Mucosa of rectum (tissue), 2 donors: ENCODE data around the gene ZBTB7B.

ENCODE experiments used
- H3K27ac ChIP-seq, 2 donors: one replicate each; pipeline ENCODE4 v1.7.0; 2013; ENCODE audit warnings: inconsistent platforms in 2 of 2, low read depth in 2 of 2, low read length in 2 of 2
- H3K27me3 ChIP-seq, 2 donors: one replicate each; pipeline ENCODE4 v1.7.0; 2013; ENCODE audit warnings: low read length in 2 of 2; ENCODE audit not compliant: control insufficient read depth in 2 of 2, insufficient read depth in 2 of 2
- H3K36me3 ChIP-seq, 2 donors: one replicate each; pipeline ENCODE4 v1.7.0; 2013; ENCODE audit warnings: low read length in 2 of 2; ENCODE audit not compliant: control insufficient read depth in 2 of 2, insufficient read depth in 2 of 2
- H3K4me1 ChIP-seq, 2 donors: one replicate each; pipeline ENCODE4 v1.7.0; 2013; ENCODE audit warnings: low read length in 2 of 2, mild to moderate bottlenecking in 1 of 2; ENCODE audit not compliant: control insufficient read depth in 2 of 2, insufficient read depth in 2 of 2
- H3K4me3 ChIP-seq, 2 donors: one replicate each; pipeline ENCODE4 v1.7.0; 2013; ENCODE audit warnings: low read length in 2 of 2
- H3K9ac ChIP-seq, 2 donors: one replicate each; pipeline ENCODE4 v1.7.0; 2013; ENCODE audit warnings: low read length in 2 of 2, low read depth in 1 of 2, mild to moderate bottlenecking in 1 of 2
- H3K9me3 ChIP-seq, 2 donors: one replicate each; pipeline ENCODE4 v1.7.0; 2013; ENCODE audit warnings: low read length in 2 of 2; ENCODE audit not compliant: control insufficient read depth in 2 of 2
- donor health status: healthy.
- donor health status: Normal muscosa, but diverticular disease.

The ZBTB7B gene

GRCh38 chr1:155057788-155058211 is 55.2 kb downstream of the ZBTB7B start:
- Histone ChIP-seq H3K27me3 (no peaks in the 10 kb centered on the region), H3K4me3 (no peak overlapping the region), H3K9ac (no peak overlapping the region), H3K4me1 (peaks cover 18% of the 10 kb centered on the region in 2 donors), H3K27ac (no peak overlapping the region), H3K9me3 (no peaks in the 10 kb centered on the region), H3K36me3 (peaks cover 38 to 43% of the 10 kb centered on the region in 2 donors)

- H3K36me3 ChIP-seq = peaks cover 27 to 30% of the 10 kb centered on the region in 2 donors
- no peak overlapping the region for H3K27ac ChIP-seq
- peaks cover 27 to 35% of the 10 kb centered on the region in 2 donors for H3K4me1 ChIP-seq
- no peaks in the 10 kb centered on the region for H3K27me3 ChIP-seq
- H3K9me3 ChIP-seq = no peaks in the 10 kb centered on the region
- H3K9ac ChIP-seq = no peak overlapping the region
- H3K4me3 ChIP-seq = no peak overlapping the region
These were observed 58.1 kb downstream of the ZBTB7B start for GRCh38 chr1:155060736-155061135.

DNA sequence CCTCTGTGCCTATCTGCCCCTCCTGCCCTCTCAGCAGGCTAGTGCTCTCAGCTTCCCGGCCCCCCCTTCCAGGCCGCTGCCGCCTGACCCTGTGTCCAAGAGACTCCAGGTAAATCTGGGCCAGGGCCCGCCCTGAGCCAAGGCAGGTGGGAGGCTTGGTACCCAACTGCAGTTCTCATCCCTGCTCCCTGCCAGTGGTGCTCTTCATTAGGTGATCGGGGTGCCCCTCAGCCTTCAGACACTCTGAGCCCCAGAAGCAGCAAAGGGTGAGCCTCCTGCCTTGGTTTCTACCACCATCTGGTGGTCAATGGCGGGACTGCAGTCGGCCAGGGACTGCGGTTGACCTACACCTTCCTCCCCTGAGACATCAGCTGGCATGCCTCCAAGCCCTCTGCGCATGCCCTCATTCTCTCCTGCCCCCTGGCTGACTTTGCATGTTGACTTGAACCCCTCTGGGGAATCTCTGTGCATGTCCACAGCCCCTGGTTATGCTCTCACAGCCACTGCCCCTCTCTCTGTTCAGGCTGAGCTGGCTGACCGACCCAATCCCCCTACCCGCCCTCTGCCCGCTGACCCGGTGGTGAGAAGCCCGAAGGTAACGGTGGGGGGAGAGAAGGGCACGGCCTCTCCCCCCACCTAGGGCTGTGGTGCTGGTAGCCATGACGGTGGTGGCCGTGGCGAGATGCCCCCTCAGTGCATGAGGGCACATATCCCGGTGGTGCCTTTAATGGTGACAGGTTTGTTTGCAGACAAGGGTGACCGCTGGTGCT is 59.0 kb downstream of the ZBTB7B start:
- Histone ChIP-seq H3K9ac (peak overlapping the region; percentile 8 to 51), H3K9me3 (no peaks in the 10 kb centered on the region), H3K4me3 (no peak overlapping the region), H3K4me1 (peaks cover 32 to 35% of the 10 kb centered on the region in 2 donors), H3K27ac (peak overlapping the region in 1 of 2 donors; percentile 1), H3K27me3 (no peaks in the 10 kb centered on the region), H3K36me3 (peaks cover 23% of the 10 kb centered on the region in 2 donors)

DNA sequence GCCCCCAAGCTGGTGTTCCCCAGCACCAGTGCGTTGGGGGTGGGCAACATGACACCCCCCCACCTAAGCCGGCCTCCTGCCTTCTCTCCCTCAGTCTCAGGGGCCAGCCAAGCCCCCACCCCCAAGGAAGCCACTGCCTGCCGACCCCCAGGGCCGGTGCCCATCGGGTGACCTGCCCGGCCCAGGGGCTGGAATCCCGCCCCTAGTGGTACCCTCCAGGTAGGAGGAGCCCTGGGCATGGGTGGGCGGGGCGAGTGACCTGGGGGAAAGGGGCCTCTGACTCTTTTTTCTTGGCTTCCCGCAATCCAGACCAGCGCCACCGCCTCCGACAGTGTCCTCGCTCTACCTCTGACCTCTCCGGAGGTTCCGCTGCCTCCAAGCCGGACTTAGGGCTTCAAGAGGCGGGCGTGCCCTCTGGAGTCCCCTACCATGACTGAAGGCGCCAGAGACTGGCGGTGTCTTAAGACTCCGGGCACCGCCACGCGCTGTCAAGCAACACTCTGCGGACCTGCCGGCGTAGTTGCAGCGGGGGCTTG is 59.6 kb downstream of the ZBTB7B start:
- Histone ChIP-seq H3K27ac (peak overlapping the region; percentile 93 to 94), H3K27me3 (no peaks in the 10 kb centered on the region), H3K4me1 (peaks cover 32 to 35% of the 10 kb centered on the region in 2 donors), H3K4me3 (peak overlapping the region in 1 of 2 donors; percentile 86), H3K9me3 (no peaks in the 10 kb centered on the region), H3K36me3 (peaks cover 20% of the 10 kb centered on the region in 2 donors), H3K9ac (peak overlapping the region in 1 of 2 donors; percentile 84)

DNA sequence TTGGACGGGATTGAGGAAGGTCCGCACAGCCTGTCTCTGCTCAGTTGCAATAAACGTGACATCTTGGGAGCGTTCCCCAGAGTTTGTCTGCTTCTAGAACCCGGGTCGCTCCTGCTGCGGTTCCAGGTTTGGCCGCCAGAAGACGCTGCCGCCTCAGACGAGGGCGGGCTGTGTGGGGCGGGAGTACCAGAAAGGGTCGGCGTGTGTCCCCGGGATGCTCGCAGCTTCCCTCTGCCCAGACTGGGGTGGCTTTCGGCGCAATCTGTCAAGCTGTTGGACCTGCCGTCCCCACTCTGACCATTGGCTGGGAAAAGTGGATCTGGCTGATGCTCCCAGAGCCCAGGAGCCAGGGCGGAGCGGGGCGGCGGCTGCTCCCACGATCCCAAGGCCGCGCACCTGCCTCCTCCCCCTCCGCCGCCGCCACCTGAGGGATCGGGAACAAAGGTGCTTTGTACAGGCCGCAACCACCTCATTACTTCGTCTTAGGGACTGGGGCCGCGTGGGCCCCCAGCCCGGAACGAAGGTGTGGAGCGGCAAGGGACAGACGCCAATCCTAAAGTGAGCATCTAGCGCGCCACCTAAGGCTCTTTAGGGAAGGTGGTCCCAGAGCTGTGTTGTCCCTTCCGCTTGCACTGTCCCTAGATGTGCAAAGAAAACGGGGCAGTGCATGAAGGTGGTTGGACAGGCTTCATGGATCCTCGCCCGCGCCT is 60.3 kb downstream of the ZBTB7B start:
- Histone ChIP-seq H3K27ac (peak overlapping the region; percentile 93 to 94), H3K36me3 (peaks cover 15 to 19% of the 10 kb centered on the region in 2 donors), H3K9ac (peak overlapping the region; percentile 76 to 84), H3K4me1 (peaks cover 32 to 35% of the 10 kb centered on the region in 2 donors), H3K27me3 (no peaks in the 10 kb centered on the region), H3K4me3 (peak overlapping the region; percentile 81 to 86), H3K9me3 (no peaks in the 10 kb centered on the region)

DNA sequence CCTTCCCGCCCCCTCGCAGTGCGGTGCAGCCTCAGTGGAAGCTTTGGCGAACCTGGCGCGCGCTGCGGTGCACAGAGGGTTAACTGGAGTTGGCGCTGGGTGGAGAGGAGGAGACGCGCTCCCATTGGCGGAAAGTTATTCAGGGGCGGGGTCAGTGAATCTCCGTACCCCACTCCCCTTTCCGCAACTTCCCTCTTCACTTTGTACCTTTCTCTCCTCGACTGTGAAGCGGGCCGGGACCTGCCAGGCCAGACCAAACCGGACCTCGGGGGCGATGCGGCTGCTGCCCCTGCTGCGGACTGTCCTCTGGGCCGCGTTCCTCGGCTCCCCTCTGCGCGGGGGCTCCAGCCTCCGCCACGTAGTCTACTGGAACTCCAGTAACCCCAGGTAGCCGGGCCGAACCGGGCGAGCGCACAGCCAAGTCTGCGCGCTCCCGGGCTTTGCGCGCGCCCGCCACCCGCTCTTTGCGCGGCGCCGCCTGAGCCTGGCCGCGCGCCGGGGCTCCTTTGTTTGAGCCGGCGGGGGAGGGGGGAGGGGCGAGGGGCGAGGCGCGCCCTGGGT is 61.0 kb downstream of the ZBTB7B start, which contains the start of gene EFNA4:
TSS of gene EFNA4 (plus strand) at position 191 of the 561 bp plus-strand sequence. CDS start at position 275, 84 bp downstream.
- no peaks in the 10 kb centered on the region for H3K9me3 ChIP-seq
- peak within 1 kb of the TSS; percentile 81 to 86 for H3K4me3 ChIP-seq
- no peaks in the 10 kb centered on the region for H3K27me3 ChIP-seq
- peak within 1 kb of the TSS; percentile 76 to 84 for H3K9ac ChIP-seq
- peaks cover 13 to 15% of the 10 kb centered on the region in 2 donors for H3K36me3 ChIP-seq
- H3K4me1 ChIP-seq = peaks cover 32 to 35% of the 10 kb centered on the region in 2 donors
- H3K27ac ChIP-seq = peak within 1 kb of the TSS; percentile 93 to 94

DNA sequence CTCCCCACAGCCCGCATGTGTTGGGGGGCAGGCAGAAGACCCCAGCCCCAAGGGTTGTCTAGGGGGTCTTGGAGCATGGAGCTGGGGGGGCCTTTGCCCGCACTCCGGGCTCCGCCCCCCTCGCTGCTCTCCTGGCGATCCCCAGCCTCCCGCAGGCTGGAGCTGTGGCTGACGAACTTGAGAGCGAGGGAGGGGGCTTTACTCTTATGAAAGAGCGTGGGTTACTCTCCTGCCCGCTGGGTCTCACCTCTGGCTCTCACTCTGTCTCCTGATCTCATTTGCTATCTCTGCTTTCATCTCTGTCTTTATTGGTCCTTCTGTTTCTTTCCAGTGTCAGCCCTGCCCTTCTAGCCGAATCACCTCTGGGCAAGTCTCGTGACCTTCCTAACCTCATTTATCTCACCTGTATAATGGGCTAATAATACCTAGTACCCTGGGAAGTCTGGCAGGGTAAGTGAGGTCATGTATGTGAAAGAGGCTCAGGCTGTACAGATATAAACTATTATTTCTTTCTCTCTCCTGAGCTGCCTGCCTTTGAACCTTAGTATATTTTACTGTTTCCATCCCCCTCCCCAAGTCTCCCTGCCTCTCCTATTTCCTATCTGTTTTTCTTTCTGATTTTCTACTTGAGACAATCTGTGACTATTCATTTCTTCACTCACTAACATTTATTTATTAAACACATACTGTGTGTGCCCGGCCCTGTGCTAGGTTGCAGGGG is 61.7 kb downstream of the ZBTB7B start:
- Histone ChIP-seq H3K4me3 (peak overlapping the region; percentile 81 to 86), H3K4me1 (peaks cover 32 to 35% of the 10 kb centered on the region in 2 donors), H3K27ac (peak overlapping the region; percentile 93 to 94), H3K36me3 (peaks cover 17 to 21% of the 10 kb centered on the region in 2 donors), H3K27me3 (no peaks in the 10 kb centered on the region), H3K9ac (peak overlapping the region; percentile 76 to 84), H3K9me3 (no peaks in the 10 kb centered on the region)

DNA sequence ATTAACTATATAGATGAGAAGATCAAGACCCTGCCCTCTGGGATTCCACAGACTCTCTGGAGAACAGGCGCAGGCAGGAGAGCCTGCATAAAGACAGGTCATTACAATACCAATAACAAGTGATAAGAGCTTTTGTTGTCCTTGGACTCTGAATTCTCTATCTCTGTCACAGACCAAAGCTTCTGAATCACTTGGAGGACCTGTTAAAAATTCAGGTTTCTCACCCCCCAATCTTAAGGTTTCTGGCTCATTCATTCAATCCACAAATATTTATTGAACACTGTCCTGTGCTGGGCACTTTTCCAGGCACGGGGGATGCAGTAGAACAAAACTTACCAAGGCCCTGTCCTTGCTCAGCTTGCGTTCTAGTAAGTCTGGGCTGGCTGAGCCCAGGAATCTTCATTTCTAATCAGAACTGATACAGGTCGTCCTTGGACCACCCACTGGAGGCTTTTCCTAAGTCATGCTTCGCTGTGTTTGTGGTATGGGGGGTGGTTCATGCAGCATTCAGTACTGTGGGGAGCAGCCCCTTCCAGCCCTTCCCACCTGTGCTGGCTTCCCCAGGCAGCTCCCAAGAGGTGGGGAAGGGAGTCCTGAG is 62.3 kb downstream of the ZBTB7B start:
- peaks cover 32 to 40% of the 10 kb centered on the region in 2 donors for H3K4me1 ChIP-seq

GRCh38 chr1:155066777-155067176 is 64.2 kb downstream of the ZBTB7B start:
- peaks cover 7 to 21% of the 10 kb centered on the region in 2 donors for H3K36me3 ChIP-seq
- peaks cover 40 to 43% of the 10 kb centered on the region in 2 donors for H3K4me1 ChIP-seq

More for the DNA sequence above, 62.3 kb downstream of the ZBTB7B start:
- Histone ChIP-seq H3K4me3 (peak overlapping the region; percentile 81 to 86), H3K27me3 (no peaks in the 10 kb centered on the region), H3K9me3 (no peaks in the 10 kb centered on the region), H3K36me3 (peaks cover 12 to 21% of the 10 kb centered on the region in 2 donors), H3K9ac (peak overlapping the region in 1 of 2 donors; percentile 84), H3K27ac (no peak overlapping the region)

More at GRCh38 chr1:155066777-155067176, 64.2 kb downstream of the ZBTB7B start:
- H3K9ac ChIP-seq = no peak overlapping the region
- no peak overlapping the region for H3K27ac ChIP-seq
- no peaks in the 10 kb centered on the region for H3K9me3 ChIP-seq
- no peaks in the 10 kb centered on the region for H3K27me3 ChIP-seq
- no peak overlapping the region for H3K4me3 ChIP-seq
